NCI-H345 treated with DMSO at 0.1 percent for 48 hours (cell line): Measurements from ENCODE around the gene DENND5A.
A peak's percentile ranks its signal among the peaks of the same experiment; 100 is the strongest.

Experiments used
- DNase-seq: peaks from one replicate; lab custom pipeline; 2025; ENCODE audit not compliant: unreplicated experiment; lab: John Stamatoyannopoulos, UW

The DENND5A gene

GRCh38 chr11:9265211-9266131 is at the start of gene DENND5A:
Gene DENND5A (minus strand): TSS chr11:9265350. CDS start chr11:9265069, 281 bp downstream.
- peak; percentile 60 for DNase-seq

- DNase-seq = peak; percentile 98
These were observed 49.3 kb upstream of the DENND5A start, which contains the start of gene TMEM41B for GRCh38 chr11:9314291-9315077. Gene TMEM41B (minus strand): TSS chr11:9314593. CDS start chr11:9314441, 152 bp downstream.

- DNase-seq = no peak
These were observed 48.6 kb upstream of the DENND5A start for GRCh38 chr11:9313648-9314290.

- no peak for DNase-seq
These were observed 45.4 kb upstream of the DENND5A start for GRCh38 chr11:9310485-9311090.

- no peak for DNase-seq
These were observed 39.0 kb upstream of the DENND5A start for GRCh38 chr11:9304178-9304577.

GRCh38 chr11:9302448-9302847 is 37.3 kb upstream of the DENND5A start:
- no peak for DNase-seq

DNA sequence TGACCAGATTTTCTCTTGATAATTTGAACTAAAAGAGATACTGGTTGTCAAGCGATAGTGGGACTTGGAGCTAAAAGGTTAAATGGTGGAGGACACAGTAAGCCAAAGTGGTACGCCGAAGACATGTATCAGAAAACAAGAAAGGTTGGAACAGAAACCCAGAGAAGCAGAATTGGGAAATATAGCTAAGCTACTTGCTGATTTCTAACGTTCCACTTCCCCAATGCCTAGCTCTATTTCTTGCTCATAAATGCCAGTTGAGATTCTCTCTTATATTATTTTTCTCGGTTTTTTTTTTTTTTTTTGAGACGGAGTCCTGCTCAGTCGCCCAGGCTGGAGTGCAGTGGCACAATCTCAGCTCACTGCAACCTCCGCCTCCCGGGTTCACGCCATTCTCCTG is 36.6 kb upstream of the DENND5A start:
- no peak for DNase-seq

- no peak for DNase-seq
These were observed 28.5 kb upstream of the DENND5A start for GRCh38 chr11:9293646-9294045.

GRCh38 chr11:9285850-9286587 is 20.9 kb upstream of the DENND5A start:
- no peak for DNase-seq

DNA sequence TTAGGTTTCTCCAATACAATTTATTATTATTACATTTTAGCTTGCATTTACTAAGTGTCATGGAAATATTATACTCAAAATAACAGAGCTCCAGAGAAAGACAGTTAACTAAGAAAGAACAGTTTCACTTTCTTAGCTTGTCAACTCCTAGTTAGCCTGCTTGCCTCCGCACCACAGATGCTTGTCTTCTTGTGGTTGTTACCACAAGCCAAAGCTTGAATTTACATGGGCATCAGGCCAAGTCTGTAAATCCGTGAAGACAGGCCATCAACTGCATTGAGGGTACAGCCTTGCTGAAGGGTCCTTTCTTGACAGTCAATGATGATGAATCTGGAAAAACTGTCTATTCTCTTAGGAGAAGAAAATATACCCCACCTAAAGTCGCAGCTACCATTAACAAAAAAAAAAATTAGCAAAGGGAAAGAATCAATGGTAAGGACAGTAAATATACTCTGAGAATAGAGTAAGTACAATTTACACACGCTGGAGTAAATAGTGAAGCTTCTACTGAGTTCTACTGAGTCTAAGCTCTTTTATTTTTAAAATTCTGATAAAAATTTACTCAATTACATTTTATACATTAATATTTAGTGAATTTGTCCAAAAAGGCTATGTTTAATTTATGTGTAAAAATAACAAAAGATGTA is 15.6 kb upstream of the DENND5A start:
- no peak for DNase-seq

DNA sequence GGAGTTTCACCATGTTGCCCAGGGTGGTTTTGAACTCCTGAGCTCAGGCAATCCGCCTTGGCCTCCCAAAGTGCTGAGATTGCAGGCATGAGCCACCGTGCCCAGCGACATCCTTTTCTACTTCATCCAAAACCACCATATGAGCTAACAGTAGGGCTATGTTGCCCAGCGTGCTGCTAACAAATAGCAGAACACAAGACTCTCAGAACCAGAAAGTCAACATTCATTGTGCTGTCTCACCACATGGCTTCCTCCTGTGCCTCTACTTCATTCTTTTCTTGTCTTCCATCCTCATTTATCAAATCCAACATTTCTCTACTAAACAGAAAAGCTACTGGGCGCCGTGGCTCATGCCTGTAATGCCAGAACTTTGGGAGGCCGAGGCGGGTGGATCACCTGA is 12.0 kb upstream of the DENND5A start:
- no peak for DNase-seq

DNA sequence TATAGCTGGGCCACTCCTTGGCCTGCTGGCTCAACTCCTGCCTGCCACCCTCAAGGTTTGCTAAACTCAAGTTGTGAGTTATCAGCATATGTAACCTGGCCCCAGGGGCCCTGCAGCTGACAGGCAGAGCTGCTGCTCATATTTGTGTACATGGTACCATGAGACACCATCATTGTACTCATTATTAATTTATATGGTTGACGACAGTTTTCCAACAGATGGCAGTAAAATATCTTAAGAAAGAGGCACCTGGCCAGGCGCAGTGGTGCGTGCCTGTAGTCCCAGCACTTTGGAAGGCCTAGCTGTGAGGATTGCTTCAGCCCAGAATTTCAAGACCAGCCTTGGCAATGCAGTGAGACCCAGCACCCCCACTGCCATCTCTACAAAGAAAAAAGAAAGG is 11.4 kb upstream of the DENND5A start:
- DNase-seq = no peak

GRCh38 chr11:9274499-9275258 is 9.5 kb upstream of the DENND5A start:
- DNase-seq = no peak

DNA sequence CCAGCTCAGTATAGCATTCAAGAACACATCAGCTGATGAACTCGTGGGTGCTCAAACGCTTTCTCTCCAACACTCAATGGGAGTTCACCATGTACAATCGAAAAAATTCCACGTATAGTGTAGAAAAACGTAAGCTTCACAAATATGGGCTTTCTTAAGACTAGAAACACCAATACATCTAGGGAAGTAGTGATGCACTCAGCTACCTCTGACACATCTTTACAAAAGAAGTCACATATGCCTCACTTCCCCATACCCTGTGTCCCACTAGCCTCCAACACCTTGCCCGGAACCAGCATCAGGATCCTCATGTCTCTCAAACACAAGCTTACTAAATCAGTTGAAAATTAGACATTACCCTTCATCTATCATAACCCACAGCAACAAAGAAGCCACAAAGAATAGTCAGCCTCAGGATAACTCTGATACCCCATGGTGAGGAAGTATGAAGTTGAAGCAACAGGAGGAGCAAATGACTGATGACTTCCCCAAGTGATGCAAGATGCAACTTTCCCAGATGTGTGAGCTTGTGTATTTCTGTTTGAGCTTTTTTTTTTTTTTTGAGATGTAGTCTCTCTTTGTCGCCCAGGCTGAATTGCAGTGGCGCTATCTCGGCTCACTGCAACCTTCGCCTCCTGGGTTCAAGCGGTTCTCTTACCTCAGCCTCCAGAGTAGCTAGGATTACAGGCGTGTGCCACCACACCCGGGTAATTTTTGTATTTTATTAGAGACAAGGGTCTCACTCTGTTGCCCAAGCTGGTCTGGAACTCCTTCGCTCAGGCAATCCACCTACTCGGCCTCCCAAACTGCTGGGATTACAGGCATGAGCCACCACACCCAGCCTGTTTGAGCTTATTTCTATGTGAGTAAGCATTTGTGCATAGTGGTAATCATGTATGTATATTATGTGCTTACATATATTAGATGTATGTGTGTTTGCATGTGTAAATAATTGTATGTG is 8.5 kb upstream of the DENND5A start:
- DNase-seq = no peak

DNA sequence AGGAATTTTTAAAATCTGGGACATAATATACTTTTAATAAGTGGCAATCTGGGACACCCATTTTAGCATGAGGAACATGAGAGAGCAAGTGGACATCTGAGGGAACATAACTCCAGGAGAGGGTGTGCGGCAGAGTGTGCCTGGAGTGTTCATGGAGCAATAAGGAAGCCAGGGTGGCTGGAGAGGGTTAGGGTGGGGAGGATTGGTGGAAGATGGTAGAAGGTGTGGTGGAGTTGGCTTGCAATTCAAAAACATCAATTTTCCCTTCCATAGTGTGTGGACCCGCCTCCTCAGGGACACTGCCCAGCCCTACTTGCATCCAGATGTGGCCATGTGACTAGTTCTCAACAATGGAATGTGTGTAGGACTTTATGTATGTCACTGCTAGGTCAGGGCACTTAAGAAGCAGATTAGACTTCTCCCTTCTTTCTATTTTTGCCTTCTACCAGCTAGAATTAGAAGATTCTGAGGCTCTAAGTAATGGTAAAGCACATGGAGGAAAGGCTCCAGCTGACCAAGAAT is 4.4 kb upstream of the DENND5A start:
- no peak for DNase-seq

- no peak for DNase-seq
These were observed 2.5 kb upstream of the DENND5A start for GRCh38 chr11:9267680-9268079.

- no peak for DNase-seq
These were observed 1.8 kb upstream of the DENND5A start for GRCh38 chr11:9266926-9267325.
